RWPE1 (cell line): ENCODE measurements around the gene FAM217B.

Experiments
- CTCF ChIA-PET: fragments of 350-600 bp; sonication (Branson Sonifier 250); formaldehyde crosslinking; extraction: SDS; loops from one replicate; lab custom pipeline; 2021; lab: Yijun Ruan, JAX
- POLR2A ChIA-PET: fragments of 400-600 bp; formaldehyde crosslinking; extraction: SDS; loops from one replicate; lab custom pipeline; 2020; ENCODE audit warnings: antibody characterized with exemption; ENCODE audit not compliant: low non-redundant PET; lab: Yijun Ruan, JAX
- DNase-seq: peaks from one replicate; pipeline ENCODE4 v3.0.0; 2012; ENCODE audit warnings: low spot score
- H3K27ac ChIP-seq: fragments of 450-650 bp; 2 replicates; pipeline ENCODE4 v1.5.1; 2017
- CTCF ChIP-seq: fragments of 450-650 bp; conservative IDR thresholded peaks from 2 replicates; pipeline ENCODE4 v1.5.1; 2017; ENCODE audit warnings: low read depth, mild to moderate bottlenecking

FAM217B gene

GRCh38 chr20:59931511-59932312 is 8.5 kb upstream of the FAM217B start:
- no peak overlapping the region for H3K27ac ChIP-seq
- ChIA-PET POLR2A (interaction anchor here (1.1 kb wide), 1 partner anchor 9 kb away, joined by 3 read pairs; the partner anchor contains the start of genes FAM217B and PPP1R3D), CTCF (interaction anchor here (0.8 kb wide), 1 partner anchor 9 kb away, joined by 5 read pairs; no protein-coding TSS in a partner anchor)
- no peak for TF ChIP-seq CTCF
- DNase-seq: no peak

GRCh38 chr20:59932616-59933295 is 7.4 kb upstream of the FAM217B start:
- ChIA-PET CTCF (interaction anchor here (0.8 kb wide), 1 partner anchor 10 kb away, joined by 5 read pairs; no protein-coding TSS in a partner anchor), POLR2A (interaction anchor here (0.8 to 1.1 kb wide), 2 partner anchors 8 kb away, joined by 3 to 5 read pairs; partner anchors contain the start of genes FAM217B and PPP1R3D)

GRCh38 chr20:59933296-59933848 is 6.8 kb upstream of the FAM217B start, which contains the start of gene SYCP2:
Gene SYCP2 (minus strand): TSS chr20:59933637. CDS start chr20:59922413, 11,224 bp downstream.
- POLR2A ChIA-PET: interaction anchor here (0.8 kb wide), 1 partner anchor 9 kb away, joined by 5 read pairs; no protein-coding TSS in a partner anchor
- CTCF ChIA-PET: interaction anchor here (0.6 to 2.2 kb wide), 13 partner anchors 10 to 175 kb away, joined by 3 to 16 read pairs (median 3); no protein-coding TSS in a partner anchor
- H3K27ac ChIP-seq: peak within 1 kb of the TSS; percentile 64
- no peak for TF ChIP-seq CTCF
- peak; percentile 92 for DNase-seq

More at GRCh38 chr20:59932616-59933295, 7.4 kb upstream of the FAM217B start:
- no peak for DNase-seq
- H3K27ac ChIP-seq: peak overlapping the region; percentile 64; the same call in 1 of the 2 replicates
- no peak for TF ChIP-seq CTCF

- ChIA-PET POLR2A (interaction anchor here (0.8 kb wide), 1 partner anchor 9 kb away, joined by 5 read pairs; no protein-coding TSS in a partner anchor), CTCF (interaction anchor here (0.6 to 2.2 kb wide), 21 partner anchors 10 to 1980 kb away, joined by 3 to 16 read pairs (median 3); no protein-coding TSS in a partner anchor)
- DNase-seq: peak; percentile 92
- H3K27ac ChIP-seq: peak overlapping the region; percentile 64
- TF ChIP-seq CTCF: peak; percentile 100
These were observed 6.2 kb upstream of the FAM217B start for GRCh38 chr20:59933849-59934585.

- TF ChIP-seq CTCF: no peak
- ChIA-PET CTCF (interaction anchor here (0.6 to 2.2 kb wide), 5 partner anchors 12 to 1635 kb away, joined by 3 to 16 read pairs (median 4); no protein-coding TSS in a partner anchor), POLR2A (no interaction called here)
- no peak for DNase-seq
- H3K27ac ChIP-seq: no peak overlapping the region
These were observed 4.6 kb upstream of the FAM217B start for GRCh38 chr20:59935457-59936185.
